GM13977 (cell line): ENCODE results near the gene MT1G.

Source experiments
- DNase-seq: peaks from one replicate; pipeline ENCODE4 v3.0.0; 2012; ENCODE audit warnings: low spot score
- in situ Hi-C: fragments of 300-500 bp; cut with MboI; formaldehyde crosslinking; loops from one replicate; pipeline ENCODE4 v1.12.0; 2022; ENCODE audit warnings: low sequenced_read_pairs, low pct_unique_long_range_greater_than_20kb, mixed read lengths, inconsistent platforms; ENCODE audit not compliant: unreplicated experiment
- TF ChIP-seq, protein P1 (sequence below): IDR thresholded peaks from 2 replicates; pipeline ENCODE4 v1.5.1; 2012; ENCODE audit warnings: mild to moderate bottlenecking, control low read depth; ENCODE audit not compliant: insufficient read depth; ENCODE audit errors: extremely low read depth, missing control alignments

MT1G gene

GRCh38 chr16:56630134-56630533 lies 37.7 kb downstream of the MT1G start:
- in situ Hi-C loops = no loop called here
- TF ChIP-seq, protein P1, sequence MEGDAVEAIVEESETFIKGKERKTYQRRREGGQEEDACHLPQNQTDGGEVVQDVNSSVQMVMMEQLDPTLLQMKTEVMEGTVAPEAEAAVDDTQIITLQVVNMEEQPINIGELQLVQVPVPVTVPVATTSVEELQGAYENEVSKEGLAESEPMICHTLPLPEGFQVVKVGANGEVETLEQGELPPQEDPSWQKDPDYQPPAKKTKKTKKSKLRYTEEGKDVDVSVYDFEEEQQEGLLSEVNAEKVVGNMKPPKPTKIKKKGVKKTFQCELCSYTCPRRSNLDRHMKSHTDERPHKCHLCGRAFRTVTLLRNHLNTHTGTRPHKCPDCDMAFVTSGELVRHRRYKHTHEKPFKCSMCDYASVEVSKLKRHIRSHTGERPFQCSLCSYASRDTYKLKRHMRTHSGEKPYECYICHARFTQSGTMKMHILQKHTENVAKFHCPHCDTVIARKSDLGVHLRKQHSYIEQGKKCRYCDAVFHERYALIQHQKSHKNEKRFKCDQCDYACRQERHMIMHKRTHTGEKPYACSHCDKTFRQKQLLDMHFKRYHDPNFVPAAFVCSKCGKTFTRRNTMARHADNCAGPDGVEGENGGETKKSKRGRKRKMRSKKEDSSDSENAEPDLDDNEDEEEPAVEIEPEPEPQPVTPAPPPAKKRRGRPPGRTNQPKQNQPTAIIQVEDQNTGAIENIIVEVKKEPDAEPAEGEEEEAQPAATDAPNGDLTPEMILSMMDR = no peak
- peak; percentile 82 for DNase-seq

DNA sequence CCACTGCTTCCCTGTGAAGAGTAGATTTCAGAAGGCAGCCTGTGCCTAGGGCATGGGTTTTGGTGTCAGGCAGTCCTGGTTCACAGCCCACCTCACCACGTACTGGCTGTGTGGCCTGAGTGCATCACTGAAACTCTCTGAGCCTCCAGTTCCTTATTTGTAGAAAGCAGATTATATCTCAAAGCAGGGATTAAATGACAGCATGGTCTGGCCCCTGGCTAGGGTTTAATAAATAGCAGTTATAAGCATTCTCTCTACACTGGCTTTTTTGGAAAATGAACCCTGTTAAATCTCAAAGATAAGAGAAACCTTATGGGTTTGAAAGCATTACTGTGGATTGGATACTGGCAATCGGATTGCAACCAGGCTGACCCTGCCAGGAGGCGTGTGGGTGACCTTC lies 38.3 kb downstream of the MT1G start:
- no peak for DNase-seq
- in situ Hi-C loops = no loop called here

GRCh38 chr16:56628486-56629350 lies 39.1 kb downstream of the MT1G start:
- no peak for DNase-seq
- in situ Hi-C loops = no loop called here
- TF ChIP-seq, protein P1 = no peak

More for the DNA sequence above, 38.3 kb downstream of the MT1G start:
- TF ChIP-seq, protein P1 = no peak

DNA sequence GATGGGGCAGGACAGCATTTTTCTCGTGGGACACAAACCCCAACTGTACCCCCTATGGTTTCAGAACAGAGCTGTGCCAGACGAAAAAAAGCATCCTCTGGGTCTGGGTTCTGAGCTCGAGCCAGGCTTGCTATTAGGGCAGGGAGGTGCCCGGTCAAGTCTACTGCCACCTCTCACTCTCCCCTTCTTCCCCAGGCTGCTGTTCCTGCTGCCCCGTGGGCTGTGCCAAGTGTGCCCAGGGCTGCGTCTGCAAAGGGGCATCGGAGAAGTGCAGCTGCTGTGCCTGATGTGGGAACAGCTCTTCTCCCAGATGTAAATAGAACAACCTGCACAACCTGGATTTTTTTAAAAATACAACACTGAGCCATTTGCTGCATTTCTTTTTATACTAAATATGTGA lies 41.2 kb downstream of the MT1G start:
- no peak for DNase-seq
- in situ Hi-C loops = no loop called here
- TF ChIP-seq, protein P1 = no peak

DNA sequence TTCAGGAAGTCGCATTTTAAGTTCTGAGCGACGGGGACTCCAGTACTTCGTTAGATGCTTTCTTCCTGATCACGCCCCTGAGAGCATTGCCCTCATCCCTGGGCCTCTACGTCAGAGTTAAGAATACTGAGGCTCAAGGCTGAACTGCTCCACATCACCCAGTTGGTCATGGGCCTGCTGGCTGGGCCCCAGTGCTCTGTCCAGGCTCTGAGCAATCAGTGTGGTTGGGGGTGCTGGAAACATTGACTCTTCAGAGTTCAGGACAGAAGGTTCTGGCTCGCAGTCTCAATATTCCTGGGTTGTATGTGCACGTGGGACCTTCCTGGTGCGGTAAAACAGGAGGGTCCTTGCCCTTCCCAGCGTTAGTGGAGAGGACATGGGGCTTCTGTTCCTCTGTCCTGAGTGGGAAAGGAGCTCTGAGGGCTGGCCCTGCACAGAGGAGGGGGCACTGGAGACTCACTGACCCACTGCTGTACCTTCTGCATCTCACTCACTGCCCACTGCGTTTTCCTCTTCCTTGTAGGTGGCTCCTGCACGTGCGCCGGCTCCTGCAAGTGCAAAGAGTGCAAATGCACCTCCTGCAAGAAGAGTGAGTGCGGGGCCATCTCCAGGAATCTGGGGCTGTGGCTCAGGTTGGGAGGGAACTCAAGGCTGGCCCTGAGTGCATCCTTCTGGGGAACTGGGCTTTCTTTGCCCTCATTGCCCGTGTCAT lies 41.8 kb downstream of the MT1G start:
- TF ChIP-seq, protein P1 = no peak
- DNase-seq = no peak
- in situ Hi-C loops = no loop called here

DNA sequence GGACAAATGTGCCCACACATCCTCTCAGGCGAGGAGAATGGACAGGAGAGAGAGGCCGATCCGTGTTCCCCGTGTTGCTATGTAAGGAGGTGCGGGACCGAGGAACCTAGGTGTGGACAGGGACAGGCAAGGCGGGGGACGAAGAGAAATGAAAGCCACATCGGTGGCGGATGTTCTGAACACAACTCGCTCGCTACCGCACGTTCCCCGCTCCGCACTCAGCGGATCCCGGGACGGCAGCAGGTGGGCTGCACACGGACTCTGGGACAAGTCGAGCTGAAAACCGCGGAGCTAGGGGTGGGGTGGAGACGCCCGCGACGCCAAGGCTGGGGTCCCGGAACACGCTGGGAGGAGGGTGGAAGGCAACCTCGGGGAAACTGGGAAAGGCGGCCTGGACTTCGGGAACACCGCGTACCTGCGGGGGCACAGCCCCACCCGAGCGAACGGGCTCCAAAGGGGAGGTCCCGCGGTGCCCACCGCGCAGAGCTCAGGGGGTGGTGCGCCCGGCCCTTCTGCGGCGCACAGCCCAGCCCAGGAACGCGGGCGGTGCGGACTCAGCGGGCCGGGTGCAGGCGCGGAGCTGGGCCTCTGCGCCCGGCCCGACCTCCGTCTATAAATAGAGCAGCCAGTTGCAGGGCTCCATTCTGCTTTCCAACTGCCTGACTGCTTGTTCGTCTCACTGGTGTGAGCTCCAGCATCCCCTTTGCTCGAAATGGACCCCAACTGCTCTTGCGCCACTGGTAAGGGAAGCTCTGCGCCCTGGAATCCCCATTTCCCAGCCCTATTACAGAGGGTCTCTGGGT lies 42.5 kb downstream of the MT1G start, which contains the start of gene MT1E:
Gene MT1E, plus strand, starts transcription at position 642 of the 803 bp plus-strand sequence. Its CDS starts 71 bp downstream, at position 713.
- TF ChIP-seq, protein P1 = no peak
- no peak for DNase-seq
- in situ Hi-C loops = no loop called here
